ENCODE data around the gene KCNN3.

DNA sequence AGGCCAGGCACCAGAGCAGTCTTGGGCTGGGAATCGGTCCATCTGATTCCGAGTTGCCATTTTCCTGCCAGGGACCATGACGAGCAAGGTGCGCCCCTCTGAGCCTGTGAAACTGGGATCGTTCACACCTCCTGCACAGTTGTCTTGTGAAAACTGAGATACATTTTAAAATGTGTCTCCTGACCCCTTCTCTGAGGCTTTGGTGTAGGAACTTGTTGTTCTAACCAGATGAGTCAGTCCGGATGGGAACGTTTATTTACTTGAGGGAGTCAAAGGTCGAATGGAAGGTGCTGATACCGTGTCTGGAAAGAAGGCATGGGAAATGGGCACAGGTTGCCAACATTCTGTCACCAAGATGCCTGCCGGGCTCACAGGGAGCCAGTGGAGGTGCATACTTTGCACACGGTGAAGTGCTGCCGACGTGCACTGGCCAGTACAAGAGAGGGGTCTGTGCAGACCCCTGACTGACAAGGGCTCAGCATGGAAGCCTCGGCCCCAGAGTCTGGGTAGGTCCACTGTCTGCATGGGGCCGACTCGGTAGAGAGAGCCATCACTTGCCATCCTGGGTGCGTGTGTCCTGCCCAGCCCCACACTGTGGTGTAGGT lies 7.4 kb upstream of the KCNN3 start:
- TF ChIP-seq CTCF (IDR thresholded peaks at IDR 0.05 in 4 of 5, conservative IDR thresholded peaks at IDR 0.05 in 1 of 5), result no peak
- no peak for TF ChIP-seq POLR2A (IDR thresholded peaks at IDR 0.05)
